ENCODE results near the gene PML. TPM values are rescaled to one million over a fixed set of nuclear protein-coding genes. Genes with fewer than 3 reads are reported as not detected.

Gene PML
- total RNA-seq, 1 experiment from 2014 or later, result 24.6 TPM

GRCh38 chr15:73965094-73965757 lies 29.3 kb upstream of the PML start:
- H3K23ac ChIP-seq (ENCODE audit: insufficient read length, low read depth, low read length), result no peak overlapping the region
- no peak overlapping the region for H4K5ac ChIP-seq (ENCODE audit: insufficient read length, low read depth, low read length)
- no peak overlapping the region for H4K8ac ChIP-seq (replicated peaks; ENCODE audit: insufficient read length, low read depth, low read length)
- H3K27me3 ChIP-seq (ENCODE audit: insufficient read depth, low read length), result no peaks in the 10 kb centered on the region
- H3K4ac ChIP-seq (ENCODE audit: low read depth, low read length), result no peak overlapping the region
- no peak overlapping the region for H2BK12ac ChIP-seq (ENCODE audit: insufficient read length, low read depth, low read length)
- peak overlapping the region; percentile 2 for H3K4me2 ChIP-seq (ENCODE audit: insufficient read depth, insufficient read length, low read length)
- no peaks in the 10 kb centered on the region for H4K20me1 ChIP-seq (ENCODE audit: control insufficient read depth, insufficient read depth, insufficient read length)
- H3K4me1 ChIP-seq (ENCODE audit: insufficient read depth, low read length), result peaks cover 4% of the 10 kb centered on the region; the same call in 1 of the 2 replicates
- H3K4me3 Mint-ChIP-seq, result peak overlapping the region; percentile 7 to 45; a peak in 3 of 5 replicates
- no peaks in the 10 kb centered on the region for H3K79me1 ChIP-seq (ENCODE audit: insufficient read depth, low read depth, low read length, poor library complexity, severe bottlenecking)
- H3K23me2 ChIP-seq (ENCODE audit: insufficient read length, low read depth, low read length, poor library complexity, severe bottlenecking), result no peaks in the 10 kb centered on the region
- peak; percentile 67 for DNase-seq
- H3K18ac ChIP-seq (ENCODE audit: insufficient read length, low read depth, low read length), result peak overlapping the region; percentile 31
- peak overlapping the region; percentile 37 for H2AFZ ChIP-seq (ENCODE audit: low read length)
- H2BK120ac ChIP-seq (ENCODE audit: low read depth, low read length, poor library complexity, severe bottlenecking), result no peak overlapping the region
- no peak overlapping the region for H2BK5ac ChIP-seq (ENCODE audit: insufficient read length, low read length)
- no peak overlapping the region for H3K56ac ChIP-seq (ENCODE audit: insufficient read length, low read depth, low read length)
- H3K9me3 Mint-ChIP-seq, result no peaks in the 10 kb centered on the region
- peaks cover 24 to 40% of the 10 kb centered on the region in 2 experiments for H3K4me1 Mint-ChIP-seq
- no peak overlapping the region for H2BK20ac ChIP-seq (ENCODE audit: low read depth, low read length, poor library complexity, severe bottlenecking)
- H2BK15ac ChIP-seq (ENCODE audit: low read depth, low read length), result no peak overlapping the region
- peak overlapping the region; percentile 55; the same call in 1 of the 2 replicates for H3K14ac ChIP-seq (ENCODE audit: insufficient read depth, low read length)
- H3K9ac ChIP-seq (ENCODE audit: extremely low read depth, insufficient read length, low read length), result no peak overlapping the region
- H3T11ph ChIP-seq (ENCODE audit: low read length), result no peak overlapping the region
- peak; percentile 6; the same call in 1 of the 3 replicates for TF ChIP-seq CTCF (conservative IDR thresholded peaks at IDR 0.05)
- H3K27ac Mint-ChIP-seq, result peak overlapping the region in 2 of 3 experiments; percentile 62 to 64; a peak in 3 of 7 replicates
- H4K91ac ChIP-seq (ENCODE audit: insufficient read length, low read depth, low read length), result no peak overlapping the region
- no peaks in the 10 kb centered on the region for H3K79me2 ChIP-seq (ENCODE audit: insufficient read depth, low read length)
- H3K9me3 ChIP-seq (ENCODE audit: control insufficient read depth, low read depth, low read length), result no peaks in the 10 kb centered on the region
- no peak overlapping the region for H3K27ac ChIP-seq (ENCODE audit: insufficient read length, low read depth, low read length)
- peaks cover 4% of the 10 kb centered on the region for H3K27me3 Mint-ChIP-seq (ENCODE audit: low read depth)
- H2AK5ac ChIP-seq (ENCODE audit: insufficient read length, low read length), result no peak overlapping the region
- H3K36me3 Mint-ChIP-seq (ENCODE audit: insufficient read depth in 1 of 3, low read depth in 3 of 3), result no peaks in the 10 kb centered on the region
- WGBS (ENCODE audit: extremely low coverage, insufficient read length, low lambda C conversion rate), result no CpG with 5 or more reads among the region's 13 CpGs

Measured in H9 (cell line).